Measurements from ENCODE around the gene SPEF1.

The SPEF1 gene

DNA sequence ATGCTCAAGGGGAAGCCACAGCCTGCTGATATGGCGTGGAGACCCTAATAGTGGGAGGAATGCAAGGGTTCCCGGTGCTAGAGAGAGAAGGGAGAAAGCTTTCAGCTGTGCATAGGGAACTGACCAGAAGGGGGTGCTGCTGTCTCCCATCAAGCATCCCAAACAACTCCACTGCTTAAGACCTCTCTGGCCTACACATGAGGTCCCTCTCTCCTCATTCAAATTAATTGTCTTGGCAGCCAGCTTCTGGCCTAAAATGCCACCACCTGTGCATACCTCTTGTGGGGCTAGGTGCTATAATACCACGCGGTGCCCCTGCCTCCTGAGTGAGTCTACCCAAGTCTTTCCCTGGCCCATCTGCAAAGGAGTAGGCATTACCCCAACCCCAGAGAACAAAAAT is 28.1 kb downstream of the SPEF1 start:
- H3K4me3 Mint-ChIP-seq: no peak overlapping the region
- H3K27me3 Mint-ChIP-seq: peaks cover 5% of the 10 kb centered on the region

DNA sequence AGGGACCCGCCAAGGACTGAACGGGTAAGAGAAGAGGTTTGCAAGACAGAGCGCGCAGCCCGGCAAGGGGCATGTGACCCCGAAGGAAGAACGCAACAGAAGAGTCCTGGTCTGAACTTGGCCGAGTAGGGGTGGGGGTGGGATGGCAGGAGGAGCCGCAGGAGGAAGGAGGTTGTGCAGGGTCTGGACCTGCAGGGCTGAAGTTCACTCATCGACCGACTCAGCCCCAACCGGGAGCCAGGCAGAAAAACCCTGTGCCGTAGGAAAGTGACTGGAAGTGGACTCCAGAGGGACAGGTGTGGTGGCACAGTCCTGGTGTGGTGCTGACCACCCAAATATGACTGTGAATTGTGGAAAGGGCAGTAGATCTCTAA is 28.9 kb downstream of the SPEF1 start:
- H3K4me3 Mint-ChIP-seq: peak overlapping the region; percentile 64 to 78
- H3K9me3 Mint-ChIP-seq: no peaks in the 10 kb centered on the region
- ATAC-seq (no peak), DNase-seq (no peak)
- H3K27me3 Mint-ChIP-seq: peaks cover 11% of the 10 kb centered on the region
- H3K4me1 Mint-ChIP-seq: peaks cover 15% of the 10 kb centered on the region
- H3K27ac Mint-ChIP-seq: no peak overlapping the region

More for the DNA sequence above, 28.1 kb downstream of the SPEF1 start:
- Mint-ChIP-seq H3K27ac (no peak overlapping the region), H3K4me1 (peaks cover 15% of the 10 kb centered on the region), H3K9me3 (no peaks in the 10 kb centered on the region)
- DNase-seq (peak; percentile 39 to 59), ATAC-seq (peak; percentile 61)

GRCh38 chr20:3751675-3752385 is 29.4 kb downstream of the SPEF1 start:
- peak; percentile 58 for ATAC-seq
- Mint-ChIP-seq H3K27ac (no peak overlapping the region), H3K4me1 (peaks cover 15% of the 10 kb centered on the region), H3K9me3 (no peaks in the 10 kb centered on the region), H3K4me3 (peak overlapping the region; percentile 64 to 78), H3K27me3 (peaks cover 16% of the 10 kb centered on the region)
- DNase-seq: peak; percentile 64 to 71

- Mint-ChIP-seq H3K27me3 (peaks cover 21% of the 10 kb centered on the region), H3K4me3 (peak overlapping the region in 1 of 2 donors; percentile 78)
Measured at GRCh38 chr20:3751305-3751674, 30.0 kb downstream of the SPEF1 start.

DNA sequence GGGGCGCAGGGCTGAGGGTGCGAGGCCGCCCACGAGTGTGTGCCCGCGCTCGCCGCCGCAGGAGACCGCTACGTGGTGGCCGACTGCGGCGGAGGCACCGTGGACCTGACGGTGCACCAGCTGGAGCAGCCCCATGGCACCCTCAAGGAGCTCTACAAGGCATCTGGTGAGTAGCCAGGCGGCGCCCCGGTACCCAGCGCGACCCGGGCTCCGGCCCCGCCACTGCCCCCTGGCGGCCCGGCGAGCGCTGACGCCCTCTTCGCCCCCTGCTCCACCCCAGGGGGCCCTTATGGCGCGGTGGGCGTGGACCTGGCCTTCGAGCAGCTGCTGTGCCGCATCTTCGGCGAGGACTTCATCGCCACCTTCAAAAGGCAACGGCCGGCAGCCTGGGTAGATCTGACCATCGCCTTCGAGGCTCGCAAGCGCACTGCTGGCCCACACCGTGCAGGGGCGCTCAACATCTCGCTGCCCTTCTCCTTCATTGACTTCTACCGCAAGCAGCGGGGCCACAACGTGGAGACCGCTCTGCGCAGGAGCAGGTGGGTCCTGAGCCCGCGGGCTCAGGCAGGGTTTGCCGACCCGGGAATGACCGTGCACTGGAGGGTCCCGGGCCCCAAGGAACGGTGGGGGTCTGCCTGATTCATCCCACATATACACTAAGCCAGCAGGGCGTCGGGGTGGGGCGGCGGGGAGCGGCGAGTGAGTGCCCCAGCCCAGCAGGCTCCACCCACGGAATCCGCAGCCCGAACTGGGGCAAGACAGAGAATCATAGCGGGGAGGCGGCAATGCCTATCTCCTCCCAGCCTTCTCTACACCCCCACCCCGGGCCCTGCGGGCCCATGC is 31.3 kb downstream of the SPEF1 start:
- Mint-ChIP-seq H3K27ac (no peak overlapping the region), H3K27me3 (peaks cover 31% of the 10 kb centered on the region), H3K9me3 (no peaks in the 10 kb centered on the region), H3K4me3 (no peak overlapping the region), H3K4me1 (peaks cover 26% of the 10 kb centered on the region)
- peak; percentile 52 to 71 for DNase-seq
- peak; percentile 60 for ATAC-seq

More at GRCh38 chr20:3751305-3751674, 30.0 kb downstream of the SPEF1 start:
- DNase-seq (no peak), ATAC-seq (no peak)
- H3K4me1 Mint-ChIP-seq: peaks cover 15% of the 10 kb centered on the region
- no peaks in the 10 kb centered on the region for H3K9me3 Mint-ChIP-seq
- no peak overlapping the region for H3K27ac Mint-ChIP-seq

DNA sequence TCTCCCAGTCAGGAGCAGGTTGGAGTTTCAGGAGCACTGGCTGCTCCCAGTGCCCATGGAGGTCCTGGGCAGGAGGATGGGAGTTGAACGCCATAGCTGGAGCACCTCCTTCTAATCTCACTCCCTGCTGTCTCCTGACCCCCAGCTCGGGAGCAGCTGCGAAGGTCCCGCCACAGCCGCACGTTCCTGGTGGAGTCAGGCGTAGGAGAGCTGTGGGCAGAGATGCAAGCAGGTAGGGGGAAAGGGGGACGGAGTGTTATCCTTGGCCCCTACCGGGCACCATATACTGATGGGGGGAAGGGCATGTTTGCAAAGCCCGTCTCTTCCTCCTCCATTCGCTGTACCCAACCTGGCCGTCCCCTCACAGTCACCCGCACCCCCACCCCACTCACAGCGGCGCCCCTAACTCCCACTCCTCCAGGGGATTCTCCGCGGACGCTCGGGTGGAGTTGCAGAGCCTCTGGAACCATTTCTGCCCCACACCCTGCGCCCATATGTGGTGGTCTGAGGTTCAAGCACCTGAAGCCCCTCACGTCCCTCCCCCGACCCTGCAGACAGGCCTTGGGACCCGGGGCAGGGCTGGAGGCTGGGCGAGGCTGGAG is 32.1 kb downstream of the SPEF1 start:
- H3K27me3 Mint-ChIP-seq: peaks cover 39% of the 10 kb centered on the region
- H3K9me3 Mint-ChIP-seq: no peaks in the 10 kb centered on the region
- H3K4me3 Mint-ChIP-seq: no peak overlapping the region
- ATAC-seq (peak; percentile 4), DNase-seq (no peak)
- peaks cover 30% of the 10 kb centered on the region for H3K4me1 Mint-ChIP-seq
- no peak overlapping the region for H3K27ac Mint-ChIP-seq

DNA sequence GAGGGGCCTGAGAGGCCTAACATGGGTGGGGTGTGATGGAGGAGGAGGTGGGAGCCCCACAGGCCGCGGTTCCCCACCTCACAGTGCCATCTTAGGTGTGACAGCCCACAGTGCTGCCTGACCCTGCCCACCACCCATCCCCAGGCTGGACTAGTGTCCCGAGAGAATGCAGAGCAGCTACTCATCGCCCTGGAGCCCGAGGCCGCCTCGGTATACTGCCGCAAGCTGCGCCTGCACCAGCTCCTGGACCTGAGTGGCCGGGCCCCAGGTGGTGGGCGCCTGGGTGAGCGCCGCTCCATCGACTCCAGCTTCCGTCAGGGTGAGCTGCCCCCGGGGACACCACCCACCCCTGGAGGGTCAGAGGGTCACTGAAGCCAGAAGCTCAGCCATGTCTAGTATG is 33.2 kb downstream of the SPEF1 start:
- Mint-ChIP-seq H3K4me3 (no peak overlapping the region), H3K27me3 (peaks cover 40% of the 10 kb centered on the region), H3K4me1 (peaks cover 30% of the 10 kb centered on the region), H3K27ac (no peak overlapping the region), H3K9me3 (no peaks in the 10 kb centered on the region)
- ATAC-seq (no peak), DNase-seq (no peak)

- DNase-seq (no peak), ATAC-seq (no peak)
- Mint-ChIP-seq H3K27ac (peak overlapping the region in 1 of 2 donors; percentile 28), H3K4me3 (no peak overlapping the region), H3K4me1 (peaks cover 27% of the 10 kb centered on the region), H3K27me3 (peaks cover 40% of the 10 kb centered on the region), H3K9me3 (no peaks in the 10 kb centered on the region)
Measured at GRCh38 chr20:3747471-3747870, 33.8 kb downstream of the SPEF1 start.

GRCh38 chr20:3745686-3746173 is 35.5 kb downstream of the SPEF1 start:
- Mint-ChIP-seq H3K9me3 (no peaks in the 10 kb centered on the region), H3K4me3 (peak overlapping the region in 1 of 2 donors; percentile 75), H3K27me3 (peaks cover 40% of the 10 kb centered on the region), H3K4me1 (peaks cover 20% of the 10 kb centered on the region), H3K27ac (peak overlapping the region in 1 of 2 donors; percentile 48)
- DNase-seq: no peak
- no peak for ATAC-seq

GRCh38 chr20:3744806-3745685 is 36.2 kb downstream of the SPEF1 start:
- ATAC-seq (peak; percentile 62), DNase-seq (peak; percentile 73 to 75)
- Mint-ChIP-seq H3K4me3 (peak overlapping the region; percentile 65 to 75), H3K27me3 (peaks cover 40% of the 10 kb centered on the region), H3K9me3 (no peaks in the 10 kb centered on the region), H3K27ac (peak overlapping the region in 1 of 2 donors; percentile 48), H3K4me1 (peaks cover 18% of the 10 kb centered on the region)

DNA sequence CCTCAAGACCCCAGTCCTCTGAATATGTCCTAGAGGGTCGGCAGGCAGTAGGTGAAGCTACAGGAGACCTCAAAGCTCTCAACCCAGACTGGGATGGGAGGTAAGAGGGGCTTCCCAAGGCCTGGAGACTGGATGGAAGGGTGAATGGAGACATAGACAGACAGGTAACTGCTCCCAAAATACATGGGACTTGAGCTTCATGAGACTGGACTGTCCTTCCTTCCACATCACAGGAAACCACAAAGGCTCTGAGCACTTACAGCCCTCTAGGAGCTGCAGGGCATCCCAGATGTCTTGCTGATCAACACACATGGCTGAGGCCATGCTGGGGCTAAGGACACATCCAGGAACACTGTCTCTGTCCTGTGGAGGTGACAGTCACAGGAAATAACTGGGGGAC is 37.2 kb downstream of the SPEF1 start:
- H3K9me3 Mint-ChIP-seq: no peaks in the 10 kb centered on the region
- H3K27me3 Mint-ChIP-seq: peaks cover 36% of the 10 kb centered on the region

GRCh38 chr20:3743251-3743650 is 38.0 kb downstream of the SPEF1 start:
- ATAC-seq (no peak), DNase-seq (no peak)
- Mint-ChIP-seq H3K4me3 (no peak overlapping the region), H3K27me3 (peaks cover 34% of the 10 kb centered on the region), H3K4me1 (peaks cover 15% of the 10 kb centered on the region), H3K27ac (no peak overlapping the region), H3K9me3 (no peaks in the 10 kb centered on the region)

More for the DNA sequence above, 37.2 kb downstream of the SPEF1 start:
- no peak overlapping the region for H3K4me3 Mint-ChIP-seq
- H3K27ac Mint-ChIP-seq: no peak overlapping the region
- H3K4me1 Mint-ChIP-seq: peaks cover 15% of the 10 kb centered on the region
- DNase-seq: no peak
- ATAC-seq: no peak

GRCh38 chr20:3741836-3742458 is 39.3 kb downstream of the SPEF1 start:
- no peak overlapping the region for H3K27ac Mint-ChIP-seq
- DNase-seq: no peak
- H3K4me1 Mint-ChIP-seq: peaks cover 15% of the 10 kb centered on the region
- no peak for ATAC-seq
- H3K9me3 Mint-ChIP-seq: no peaks in the 10 kb centered on the region
- no peak overlapping the region for H3K4me3 Mint-ChIP-seq
- peaks cover 25% of the 10 kb centered on the region for H3K27me3 Mint-ChIP-seq

GRCh38 chr20:3740615-3741301 is 40.5 kb downstream of the SPEF1 start:
- H3K27me3 Mint-ChIP-seq: peaks cover 17% of the 10 kb centered on the region
- no peak overlapping the region for H3K4me3 Mint-ChIP-seq
- no peak overlapping the region for H3K27ac Mint-ChIP-seq
- ATAC-seq: peak; percentile 3
- no peak for DNase-seq
- no peaks in the 10 kb centered on the region for H3K9me3 Mint-ChIP-seq
- peaks cover 13% of the 10 kb centered on the region for H3K4me1 Mint-ChIP-seq
